Epithelial cell of proximal tubule (primary cell): Measurements from ENCODE around the gene TTC19. TPM values are rescaled to one million over a fixed set of nuclear protein-coding genes. Genes with fewer than 3 reads are reported as not detected.

Experiments used
- DNase-seq: peaks from one replicate; pipeline ENCODE4 v3.0.0-alpha.2; 2011; ENCODE audit warnings: low read depth
- H3K4me3 ChIP-seq: 2 replicates; pipeline ENCODE4 v1.5.1; 2011; ENCODE audit warnings: low read depth, mild to moderate bottlenecking, low read length
- CTCF ChIP-seq: conservative IDR thresholded peaks from 2 replicates; pipeline ENCODE4 v1.5.1; 2012; ENCODE audit warnings: low read depth, mild to moderate bottlenecking, low read length
- total RNA-seq: library from RNA; depleted of rRNA; stranded (reverse); fragments of >200 nt; gene quantifications from 2 replicates; pipeline ENCODE4 v1.2.3, GENCODE V29; 2015

The TTC19 gene
- total RNA-seq, 1 donor from 2014 or later = 61.9 TPM

- no peak for DNase-seq
- no peak overlapping the region for H3K4me3 ChIP-seq
- TF ChIP-seq CTCF = no peak
Observed at GRCh38 chr17:15981646-15982580, 17.7 kb upstream of the TTC19 start.

- no peak for TF ChIP-seq CTCF
- no peak for DNase-seq
- no peak overlapping the region for H3K4me3 ChIP-seq
Observed at GRCh38 chr17:15996322-15996721, 3.3 kb upstream of the TTC19 start.

GRCh38 chr17:15998031-15998562, 1.5 kb upstream of the TTC19 start:
- DNase-seq = no peak
- peak overlapping the region; percentile 72 for H3K4me3 ChIP-seq
- TF ChIP-seq CTCF = no peak

GRCh38 chr17:15999974-16000827, 577 bp downstream of the TTC19 start:
- TF ChIP-seq CTCF = no peak
- H3K4me3 ChIP-seq = peak overlapping the region; percentile 72
- peak; percentile 7 for DNase-seq

GRCh38 chr17:16001226-16001897, 1.7 kb downstream of the TTC19 start:
- H3K4me3 ChIP-seq = peak overlapping the region; percentile 72
- no peak for TF ChIP-seq CTCF
- DNase-seq = no peak

GRCh38 chr17:16002708-16003260, 3.2 kb downstream of the TTC19 start:
- DNase-seq = no peak
- no peak for TF ChIP-seq CTCF
- H3K4me3 ChIP-seq = no peak overlapping the region
